ENCODE data around the gene AGMO. TPM values are rescaled to one million over a fixed set of nuclear protein-coding genes. Genes with fewer than 3 reads are reported as not detected.

AGMO gene
- total RNA-seq, 1 donor from 2014 or later = 0.60 TPM

- no peak for DNase-seq (ENCODE audit: low spot score)
- H3K4me1 Mint-ChIP-seq (ENCODE audit: low read depth) = no peaks in the 10 kb centered on the region
- H3K27ac Mint-ChIP-seq (ENCODE audit: unreplicated experiment) = no peak overlapping the region
- no peaks in the 10 kb centered on the region for H3K27me3 Mint-ChIP-seq (ENCODE audit: low read depth)
- peak; percentile 16 for TF ChIP-seq CTCF (IDR thresholded peaks at IDR 0.05)
- no peaks in the 10 kb centered on the region for H3K36me3 Mint-ChIP-seq (ENCODE audit: low read depth)
- H3K9me3 Mint-ChIP-seq (ENCODE audit: low read depth) = peaks cover 2% of the 10 kb centered on the region
- no peak overlapping the region for H3K4me3 Mint-ChIP-seq (ENCODE audit: unreplicated experiment)
Measured at GRCh38 chr7:15291699-15292098, 270.1 kb downstream of the AGMO start.

GRCh38 chr7:15288741-15289140 lies 273.1 kb downstream of the AGMO start:
- Mint-ChIP-seq H3K27ac (ENCODE audit: unreplicated experiment) (no peak overlapping the region), H3K4me1 (ENCODE audit: low read depth) (peaks cover 8% of the 10 kb centered on the region), H3K9me3 (ENCODE audit: low read depth) (peaks cover 27% of the 10 kb centered on the region), H3K27me3 (ENCODE audit: low read depth) (no peaks in the 10 kb centered on the region), H3K4me3 (ENCODE audit: unreplicated experiment) (no peak overlapping the region), H3K36me3 (ENCODE audit: low read depth) (peaks cover 2% of the 10 kb centered on the region)
- DNase-seq (ENCODE audit: low spot score) = no peak
- no peak for TF ChIP-seq CTCF (IDR thresholded peaks at IDR 0.05)

- Mint-ChIP-seq H3K4me1 (ENCODE audit: low read depth) (peaks cover 12% of the 10 kb centered on the region), H3K36me3 (ENCODE audit: low read depth) (peaks cover 8% of the 10 kb centered on the region), H3K27me3 (ENCODE audit: low read depth) (no peaks in the 10 kb centered on the region), H3K4me3 (ENCODE audit: unreplicated experiment) (no peak overlapping the region), H3K9me3 (ENCODE audit: low read depth) (peaks cover 48% of the 10 kb centered on the region), H3K27ac (ENCODE audit: unreplicated experiment) (no peak overlapping the region)
- TF ChIP-seq CTCF (IDR thresholded peaks at IDR 0.05) = no peak
- DNase-seq (ENCODE audit: low spot score) = no peak
Measured at GRCh38 chr7:15284396-15284795, 277.4 kb downstream of the AGMO start.

GRCh38 chr7:15280078-15280733 lies 281.6 kb downstream of the AGMO start:
- Mint-ChIP-seq H3K4me1 (ENCODE audit: low read depth) (peaks cover 12% of the 10 kb centered on the region), H3K9me3 (ENCODE audit: low read depth) (peaks cover 47% of the 10 kb centered on the region), H3K27me3 (ENCODE audit: low read depth) (no peaks in the 10 kb centered on the region), H3K27ac (ENCODE audit: unreplicated experiment) (no peak overlapping the region), H3K36me3 (ENCODE audit: low read depth) (peaks cover 13% of the 10 kb centered on the region), H3K4me3 (ENCODE audit: unreplicated experiment) (no peak overlapping the region)
- TF ChIP-seq CTCF (IDR thresholded peaks at IDR 0.05) = no peak
- no peak for DNase-seq (ENCODE audit: low spot score)

- Mint-ChIP-seq H3K27me3 (ENCODE audit: low read depth) (no peaks in the 10 kb centered on the region), H3K4me3 (ENCODE audit: unreplicated experiment) (no peak overlapping the region), H3K9me3 (ENCODE audit: low read depth) (peaks cover 49% of the 10 kb centered on the region), H3K36me3 (ENCODE audit: low read depth) (peaks cover 11% of the 10 kb centered on the region), H3K4me1 (ENCODE audit: low read depth) (peaks cover 12% of the 10 kb centered on the region), H3K27ac (ENCODE audit: unreplicated experiment) (no peak overlapping the region)
- no peak for DNase-seq (ENCODE audit: low spot score)
- TF ChIP-seq CTCF (IDR thresholded peaks at IDR 0.05) = no peak
Measured at GRCh38 chr7:15279640-15280039, 282.2 kb downstream of the AGMO start.

All from chondrocyte (in vitro differentiated cells).